Measurements from ENCODE around the gene EHD4. TPM values are rescaled to one million over a fixed set of nuclear protein-coding genes. Genes with fewer than 3 reads are reported as not detected.

Gene EHD4
- polyA plus RNA-seq (2013, experiment 1 of 2): 23.0 TPM
- 19.8 TPM for polyA plus RNA-seq (2013, experiment 2 of 2)

DNA sequence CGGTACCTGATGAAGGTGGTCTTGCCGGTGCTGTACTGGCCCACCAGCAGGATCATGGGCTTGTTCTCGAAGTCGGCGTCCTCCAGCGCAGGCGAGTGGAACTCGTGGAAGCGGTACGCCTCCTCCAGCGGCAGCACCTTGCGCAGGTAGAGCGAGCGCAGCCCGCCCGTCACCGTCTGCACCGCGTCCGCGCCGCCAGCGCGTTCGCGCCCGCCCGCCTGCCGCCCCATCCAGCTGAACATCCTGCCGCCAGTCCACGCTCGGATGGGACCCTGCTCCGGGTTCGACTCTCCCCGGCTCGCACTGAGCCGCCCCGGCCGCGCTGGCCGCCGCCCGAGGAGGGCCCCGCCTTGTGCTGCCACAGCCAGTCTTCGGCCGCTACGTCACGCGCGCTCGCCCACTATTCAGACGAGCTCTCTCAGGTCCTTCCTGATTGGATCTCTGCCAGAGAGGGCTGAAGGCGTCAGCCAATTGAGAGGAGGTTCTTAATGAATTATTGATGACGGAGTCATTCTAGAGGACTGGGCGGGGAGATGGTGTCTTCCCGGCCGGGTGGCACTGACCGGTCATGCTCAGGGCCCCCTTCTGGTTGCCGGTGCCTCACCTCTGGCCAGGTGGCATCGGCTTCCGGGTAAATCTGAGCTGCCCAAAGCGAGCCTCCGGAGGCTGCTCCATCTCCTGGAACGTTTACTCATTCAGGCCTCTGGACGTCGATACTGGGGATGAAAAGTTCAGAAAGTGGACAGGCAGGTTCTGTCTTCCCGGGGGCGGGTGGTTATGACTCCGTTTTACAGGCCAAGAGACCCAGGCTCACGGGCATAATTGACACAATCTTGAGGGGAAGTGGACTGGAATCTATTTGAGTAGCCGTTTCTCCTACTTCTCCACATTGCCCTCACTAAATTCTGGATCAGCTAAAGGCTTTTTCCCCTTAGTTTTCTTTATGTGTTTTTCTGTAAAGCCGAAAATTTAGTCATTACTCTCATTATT lies at the start of gene EHD4:
TSS of gene EHD4 (minus strand) at position 305 of the 990 bp plus-strand sequence. CDS start at position 242, 63 bp downstream.
- H3K4me1 ChIP-seq (ENCODE audit: control insufficient read depth, insufficient read depth, low read length, poor library complexity, severe bottlenecking): peaks cover 32% of the 10 kb centered on the region
- peak within 1 kb of the TSS; percentile 52 for H3K27ac ChIP-seq (ENCODE audit: low read depth, low read length, severe bottlenecking)
- WGBS, 2 experiments (ENCODE audit: insufficient coverage in 2 of 2): 1% methylated on average over 59 to 64 of the region's 72 CpGs
- no peaks in the 10 kb centered on the region for H3K9me3 ChIP-seq (ENCODE audit: control insufficient read depth, low read length)
- peak within 1 kb of the TSS; percentile 87 for H3K4me3 ChIP-seq (ENCODE audit: extremely low read depth, insufficient read depth, low read length, poor library complexity, severe bottlenecking)
- no peaks in the 10 kb centered on the region for H3K36me3 ChIP-seq (ENCODE audit: control insufficient read depth, insufficient read depth, low read length)

DNA sequence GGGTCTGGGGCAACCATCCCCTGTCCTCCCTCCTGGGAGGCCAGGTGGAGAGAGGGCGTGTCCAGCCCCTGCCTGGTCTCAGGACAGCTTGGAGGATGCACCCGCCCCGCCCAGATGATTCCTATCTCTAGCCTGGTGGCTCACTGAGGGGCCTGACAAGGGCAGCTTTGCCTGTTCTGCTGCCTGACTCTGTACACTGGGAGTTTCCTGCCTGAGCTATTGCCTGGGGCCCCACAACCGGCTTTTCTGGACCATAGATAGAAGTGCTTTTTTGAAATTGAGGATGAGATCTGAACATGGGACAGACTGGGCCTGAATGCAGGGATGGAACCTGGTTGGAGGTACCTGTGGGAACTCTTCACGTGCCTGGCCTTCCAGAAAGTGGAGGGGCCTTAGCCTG lies 49.2 kb upstream of the EHD4 start:
- H3K9me3 ChIP-seq (ENCODE audit: control insufficient read depth, low read length): peaks cover 29% of the 10 kb centered on the region
- H3K27ac ChIP-seq (ENCODE audit: low read depth, low read length, severe bottlenecking): no peak overlapping the region
- H3K36me3 ChIP-seq (ENCODE audit: control insufficient read depth, insufficient read depth, low read length): no peaks in the 10 kb centered on the region
- 73 to 79% methylated on average over 4 to 5 of the region's 5 CpGs for WGBS, 2 experiments (ENCODE audit: insufficient coverage in 2 of 2)
- H3K4me1 ChIP-seq (ENCODE audit: control insufficient read depth, insufficient read depth, low read length, poor library complexity, severe bottlenecking): no peaks in the 10 kb centered on the region
- no peak overlapping the region for H3K4me3 ChIP-seq (ENCODE audit: extremely low read depth, insufficient read depth, low read length, poor library complexity, severe bottlenecking)

DNA sequence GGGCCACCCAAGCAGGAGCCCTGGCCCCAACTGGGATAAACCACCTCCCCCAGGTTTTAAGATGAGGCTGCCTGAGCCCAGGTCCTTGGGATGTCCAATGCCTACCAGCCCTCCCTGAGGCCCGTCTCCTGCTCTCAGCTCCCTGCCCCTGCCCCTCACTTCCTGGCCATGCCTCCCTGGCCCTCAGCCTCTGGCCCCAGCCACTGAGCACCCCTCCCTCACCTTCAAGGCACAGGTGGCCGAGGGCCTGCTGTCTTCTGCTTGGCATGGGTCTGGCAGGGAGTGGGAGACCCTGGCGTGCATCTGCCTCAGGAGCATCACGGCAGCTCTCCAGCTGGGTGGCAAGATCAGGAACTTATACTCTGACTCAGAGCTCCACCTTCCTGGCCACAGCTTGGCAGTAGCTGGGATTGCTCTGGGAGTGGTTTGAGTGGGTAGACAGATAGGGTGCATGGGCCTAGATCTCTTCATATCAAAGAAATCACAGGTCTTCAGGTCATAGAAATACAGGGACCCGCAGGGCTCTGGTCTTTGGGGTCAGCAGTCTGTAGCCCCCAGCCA lies 48.4 kb upstream of the EHD4 start, which contains the start of gene PLA2G4E:
TSS of gene PLA2G4E (minus strand) at position 330 of the 561 bp plus-strand sequence. CDS start at position 318, 12 bp downstream.
- Histone ChIP-seq H3K36me3 (ENCODE audit: control insufficient read depth, insufficient read depth, low read length) (no peaks in the 10 kb centered on the region), H3K27ac (ENCODE audit: low read depth, low read length, severe bottlenecking) (no peak within 1 kb of the TSS), H3K4me1 (ENCODE audit: control insufficient read depth, insufficient read depth, low read length, poor library complexity, severe bottlenecking) (no peaks in the 10 kb centered on the region), H3K9me3 (ENCODE audit: control insufficient read depth, low read length) (peaks cover 29% of the 10 kb centered on the region), H3K4me3 (ENCODE audit: extremely low read depth, insufficient read depth, low read length, poor library complexity, severe bottlenecking) (no peak within 1 kb of the TSS)
- 86 to 95% methylated on average over 2 to 4 of the region's 5 CpGs for WGBS, 2 experiments (ENCODE audit: insufficient coverage in 2 of 2)

DNA sequence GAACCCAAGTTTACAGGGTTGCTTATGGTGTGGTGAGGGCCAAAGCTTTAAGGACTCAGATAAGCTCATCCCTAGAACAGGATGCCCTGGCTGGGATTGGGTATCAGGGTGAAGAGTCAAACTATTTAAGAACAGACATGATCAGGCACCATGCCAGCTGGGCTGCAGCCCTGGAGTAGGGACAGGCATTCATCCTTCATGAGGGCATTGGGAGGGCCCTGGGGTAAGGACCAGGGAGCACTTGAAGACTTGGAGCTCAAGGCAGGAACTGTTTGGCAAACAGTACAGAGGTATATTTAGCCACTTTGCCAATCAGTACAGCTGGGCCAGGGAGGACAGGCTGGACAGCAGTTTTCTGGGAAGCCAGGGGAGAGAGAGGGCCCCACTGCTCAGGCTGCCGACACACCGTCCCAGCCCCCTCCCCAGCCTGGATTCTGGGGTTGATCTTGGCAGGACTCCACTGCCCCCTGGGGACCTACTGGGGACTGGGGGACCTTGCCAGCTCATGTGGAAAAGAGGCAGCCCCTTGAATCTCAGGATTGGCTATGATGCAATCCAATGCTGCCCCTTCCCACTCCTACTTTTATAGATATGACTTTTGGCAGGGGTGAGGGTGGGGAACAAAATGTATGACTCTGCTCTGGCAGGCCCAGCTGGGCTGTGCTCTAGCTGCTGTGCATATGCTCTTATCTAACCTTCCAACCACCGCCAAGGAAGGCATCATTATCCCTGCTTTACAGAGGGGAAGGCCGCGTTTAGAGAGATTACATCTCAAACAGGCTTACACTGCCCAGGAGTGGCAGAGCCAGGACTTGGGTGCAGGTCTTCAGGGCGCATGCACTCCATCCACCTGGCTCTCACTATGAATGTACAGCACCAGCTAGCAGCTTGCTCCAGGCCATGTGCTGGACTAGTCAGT lies 46.2 kb upstream of the EHD4 start:
- Histone ChIP-seq H3K4me3 (ENCODE audit: extremely low read depth, insufficient read depth, low read length, poor library complexity, severe bottlenecking) (no peak overlapping the region), H3K27ac (ENCODE audit: low read depth, low read length, severe bottlenecking) (no peak overlapping the region), H3K36me3 (ENCODE audit: control insufficient read depth, insufficient read depth, low read length) (no peaks in the 10 kb centered on the region), H3K4me1 (ENCODE audit: control insufficient read depth, insufficient read depth, low read length, poor library complexity, severe bottlenecking) (no peaks in the 10 kb centered on the region), H3K9me3 (ENCODE audit: control insufficient read depth, low read length) (peaks cover 18% of the 10 kb centered on the region)
- WGBS, 2 experiments (ENCODE audit: insufficient coverage in 2 of 2): 94 to 100% methylated on average over 3 to 4 of the region's 6 CpGs

DNA sequence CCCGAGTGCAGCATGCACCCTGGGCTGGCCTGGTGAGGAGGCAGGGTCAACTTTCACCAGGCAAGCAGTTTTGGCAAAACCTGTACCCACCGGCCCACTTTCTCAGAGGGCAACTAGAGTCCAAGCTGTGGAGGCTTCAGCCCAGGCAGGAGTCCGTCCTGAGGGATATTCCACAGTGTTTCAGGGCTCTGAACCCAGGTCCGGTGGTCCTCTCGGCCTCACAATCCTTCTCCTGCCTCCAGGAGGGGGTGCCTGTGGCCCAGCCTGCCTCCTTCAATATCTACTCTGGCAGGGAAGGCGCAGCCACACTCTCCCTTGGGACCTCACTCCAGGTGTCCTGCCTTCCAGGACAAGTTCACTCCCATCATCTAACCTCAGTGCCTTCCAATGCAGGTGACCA lies 44.6 kb upstream of the EHD4 start:
- no peak overlapping the region for H3K27ac ChIP-seq (ENCODE audit: low read depth, low read length, severe bottlenecking)
- no peaks in the 10 kb centered on the region for H3K36me3 ChIP-seq (ENCODE audit: control insufficient read depth, insufficient read depth, low read length)
- peaks cover 9% of the 10 kb centered on the region for H3K9me3 ChIP-seq (ENCODE audit: control insufficient read depth, low read length)
- H3K4me3 ChIP-seq (ENCODE audit: extremely low read depth, insufficient read depth, low read length, poor library complexity, severe bottlenecking): no peak overlapping the region
- H3K4me1 ChIP-seq (ENCODE audit: control insufficient read depth, insufficient read depth, low read length, poor library complexity, severe bottlenecking): no peaks in the 10 kb centered on the region
- 90 to 97% methylated on average over 4 of the region's 6 CpGs for WGBS, 2 experiments (ENCODE audit: insufficient coverage in 2 of 2)

DNA sequence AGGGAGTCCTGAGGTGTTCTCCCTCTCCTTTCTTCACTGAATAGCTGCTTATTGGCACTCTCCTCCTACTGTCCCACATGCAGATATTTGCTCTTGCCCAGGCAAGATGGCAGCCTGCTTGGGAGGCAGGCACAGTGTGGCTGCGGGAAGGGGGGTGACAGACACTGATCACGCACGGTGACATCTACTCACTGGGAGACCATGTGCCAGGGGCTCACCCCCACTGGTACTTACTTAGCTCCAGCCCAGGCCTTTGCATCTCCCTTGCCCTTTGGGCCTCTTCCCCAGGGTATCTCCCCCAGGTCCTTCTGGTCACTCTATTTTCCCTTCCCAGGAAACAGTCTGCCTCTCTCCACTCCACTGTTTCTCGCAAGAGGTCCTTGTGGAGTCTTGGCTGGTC lies 42.0 kb upstream of the EHD4 start:
- Histone ChIP-seq H3K9me3 (ENCODE audit: control insufficient read depth, low read length) (no peaks in the 10 kb centered on the region), H3K27ac (ENCODE audit: low read depth, low read length, severe bottlenecking) (no peak overlapping the region), H3K36me3 (ENCODE audit: control insufficient read depth, insufficient read depth, low read length) (no peaks in the 10 kb centered on the region), H3K4me1 (ENCODE audit: control insufficient read depth, insufficient read depth, low read length, poor library complexity, severe bottlenecking) (peaks cover 3% of the 10 kb centered on the region), H3K4me3 (ENCODE audit: extremely low read depth, insufficient read depth, low read length, poor library complexity, severe bottlenecking) (no peak overlapping the region)
- 94 to 100% methylated on average over 2 to 4 of the region's 4 CpGs for WGBS, 2 experiments (ENCODE audit: insufficient coverage in 2 of 2)

DNA sequence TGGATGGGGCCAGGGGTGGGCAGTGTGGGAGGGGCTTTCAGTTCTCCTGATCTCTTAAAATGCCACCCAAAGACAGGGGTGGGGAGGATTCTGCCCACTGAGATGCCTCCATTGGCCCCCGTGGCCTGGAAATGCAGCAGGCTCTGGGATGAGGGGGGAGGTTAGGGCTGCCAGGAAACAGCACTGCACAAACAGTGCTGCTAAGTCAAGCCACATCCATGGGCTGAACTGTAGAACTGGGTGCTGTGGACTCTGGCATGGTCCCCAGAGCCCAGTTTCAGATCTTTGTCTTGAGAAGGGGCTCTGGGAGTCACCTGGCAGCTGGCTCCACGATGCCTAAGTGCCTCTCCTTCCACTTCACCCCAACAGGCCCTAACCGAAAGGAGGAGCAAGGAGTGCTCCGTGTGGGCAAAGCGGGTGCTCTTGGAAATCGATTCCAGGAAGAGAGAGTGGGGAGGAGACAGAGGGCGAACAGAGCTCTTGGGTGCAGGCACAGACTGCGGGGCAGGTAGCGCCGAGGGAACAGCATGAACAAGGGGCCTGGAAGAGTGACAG lies 40.6 kb upstream of the EHD4 start:
- WGBS, 2 experiments (ENCODE audit: insufficient coverage in 2 of 2): 87 to 90% methylated on average over 2 to 9 of the region's 10 CpGs
- peaks cover 3% of the 10 kb centered on the region for H3K4me1 ChIP-seq (ENCODE audit: control insufficient read depth, insufficient read depth, low read length, poor library complexity, severe bottlenecking)
- H3K27ac ChIP-seq (ENCODE audit: low read depth, low read length, severe bottlenecking): no peak overlapping the region
- no peaks in the 10 kb centered on the region for H3K36me3 ChIP-seq (ENCODE audit: control insufficient read depth, insufficient read depth, low read length)
- no peak overlapping the region for H3K4me3 ChIP-seq (ENCODE audit: extremely low read depth, insufficient read depth, low read length, poor library complexity, severe bottlenecking)
- no peaks in the 10 kb centered on the region for H3K9me3 ChIP-seq (ENCODE audit: control insufficient read depth, low read length)

DNA sequence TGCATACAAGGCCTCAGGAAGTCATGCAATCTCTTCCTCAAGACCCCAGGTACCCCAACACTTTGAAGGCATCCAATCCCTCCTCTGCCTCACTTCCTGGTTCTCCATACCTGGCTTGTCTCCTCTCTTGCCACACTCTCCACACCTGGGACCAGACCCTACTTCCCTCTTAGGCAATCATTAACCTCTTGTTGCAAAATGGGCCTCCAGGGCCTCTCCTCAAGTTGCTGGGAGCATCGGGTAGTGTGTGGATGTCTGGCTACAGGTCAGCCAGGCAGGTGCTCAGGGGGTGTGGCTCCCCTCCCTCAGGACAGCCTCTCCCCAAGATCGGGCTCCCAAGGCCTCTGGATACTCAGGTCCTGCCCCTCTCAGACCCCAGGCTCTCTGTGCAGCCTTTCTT lies 39.9 kb upstream of the EHD4 start:
- no peaks in the 10 kb centered on the region for H3K36me3 ChIP-seq (ENCODE audit: control insufficient read depth, insufficient read depth, low read length)
- H3K4me1 ChIP-seq (ENCODE audit: control insufficient read depth, insufficient read depth, low read length, poor library complexity, severe bottlenecking): peaks cover 3% of the 10 kb centered on the region
- H3K4me3 ChIP-seq (ENCODE audit: extremely low read depth, insufficient read depth, low read length, poor library complexity, severe bottlenecking): no peak overlapping the region
- WGBS, 2 experiments (ENCODE audit: insufficient coverage in 2 of 2): 71 to 80% methylated on average over 1 to 2 of the region's 2 CpGs
- no peaks in the 10 kb centered on the region for H3K9me3 ChIP-seq (ENCODE audit: control insufficient read depth, low read length)
- no peak overlapping the region for H3K27ac ChIP-seq (ENCODE audit: low read depth, low read length, severe bottlenecking)

- Histone ChIP-seq H3K36me3 (ENCODE audit: control insufficient read depth, insufficient read depth, low read length) (no peaks in the 10 kb centered on the region), H3K4me1 (ENCODE audit: control insufficient read depth, insufficient read depth, low read length, poor library complexity, severe bottlenecking) (peaks cover 3% of the 10 kb centered on the region), H3K4me3 (ENCODE audit: extremely low read depth, insufficient read depth, low read length, poor library complexity, severe bottlenecking) (no peak overlapping the region), H3K9me3 (ENCODE audit: control insufficient read depth, low read length) (no peaks in the 10 kb centered on the region), H3K27ac (ENCODE audit: low read depth, low read length, severe bottlenecking) (no peak overlapping the region)
- 60 to 79% methylated on average over 4 to 5 of the region's 7 CpGs for WGBS, 2 experiments (ENCODE audit: insufficient coverage in 2 of 2)
These were observed 38.7 kb upstream of the EHD4 start for GRCh38 chr15:42011074-42011473.

DNA sequence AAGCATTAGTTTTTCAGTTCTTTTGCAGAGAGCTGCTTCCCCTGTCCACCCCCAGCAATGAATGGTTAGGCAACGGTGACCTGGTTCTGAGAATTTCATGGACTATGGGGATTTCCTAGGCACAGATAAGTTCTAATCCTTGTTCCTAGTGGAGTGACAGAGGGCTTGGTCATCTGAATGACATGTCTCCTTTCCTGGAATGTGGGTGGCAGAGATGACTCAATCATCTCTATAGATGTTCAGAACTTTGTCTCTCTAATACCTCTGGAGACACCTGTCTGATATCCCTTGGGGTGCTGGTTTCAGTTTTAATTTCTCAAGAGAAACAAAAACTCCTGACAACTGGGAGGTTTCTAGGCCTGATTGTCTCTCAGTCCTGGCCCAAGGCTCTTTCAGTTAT lies 38.1 kb upstream of the EHD4 start:
- WGBS, 2 experiments (ENCODE audit: insufficient coverage in 2 of 2): no CpG with 5 or more reads among the region's 1 CpG
- Histone ChIP-seq H3K4me3 (ENCODE audit: extremely low read depth, insufficient read depth, low read length, poor library complexity, severe bottlenecking) (no peak overlapping the region), H3K9me3 (ENCODE audit: control insufficient read depth, low read length) (no peaks in the 10 kb centered on the region), H3K4me1 (ENCODE audit: control insufficient read depth, insufficient read depth, low read length, poor library complexity, severe bottlenecking) (peaks cover 3% of the 10 kb centered on the region), H3K36me3 (ENCODE audit: control insufficient read depth, insufficient read depth, low read length) (no peaks in the 10 kb centered on the region), H3K27ac (ENCODE audit: low read depth, low read length, severe bottlenecking) (no peak overlapping the region)

Data from mesodermal cell (in vitro differentiated cells).